HepG2 (cell line): ENCODE measurements around the gene MEF2A. TPM values are rescaled to one million over a fixed set of nuclear protein-coding genes. Genes with fewer than 3 reads are reported as not detected.

Source experiments
- ARNT2 ChIP-seq: sonication (generic); formaldehyde crosslinking; IDR thresholded peaks from 2 replicates; pipeline ENCODE4 v1.8.0; 2022; ENCODE audit warnings: mild to moderate bottlenecking, low read depth, missing genetic modification reagents, moderate library complexity
- ELF3 ChIP-seq: IDR thresholded peaks from 2 replicates; pipeline ENCODE4 v1.6.1; 2016; ENCODE audit warnings: missing genetic modification reagents, missing compliant biosample characterization
- MAX ChIP-seq: IDR thresholded peaks from 2 replicates; pipeline ENCODE4 v1.6.1; 2012; ENCODE audit warnings: inconsistent platforms
- NCOA5 ChIP-seq: sonication (generic); formaldehyde crosslinking; IDR thresholded peaks from 2 replicates; pipeline ENCODE4 v1.4.0; 2020; ENCODE audit warnings: missing genetic modification reagents
- SKIL ChIP-seq: sonication (generic); formaldehyde crosslinking; IDR thresholded peaks from 2 replicates; pipeline ENCODE4 v1.8.0; 2022; ENCODE audit warnings: missing genetic modification reagents, mild to moderate bottlenecking, moderate library complexity, borderline replicate concordance
- SMARCC2 ChIP-seq: fragments of 450-650 bp; IDR thresholded peaks from 2 replicates; pipeline ENCODE4 v1.6.1; 2017; ENCODE audit warnings: antibody characterized with exemption, mild to moderate bottlenecking
- SNAPC2 ChIP-seq: sonication (generic); formaldehyde crosslinking; IDR thresholded peaks from 2 replicates; pipeline ENCODE4 v1.8.1; 2022; ENCODE audit warnings: mild to moderate bottlenecking, missing genetic modification reagents
- SP4 ChIP-seq: sonication (generic); formaldehyde crosslinking; IDR thresholded peaks from 2 replicates; pipeline ENCODE4 v1.8.1; 2023; ENCODE audit warnings: mild to moderate bottlenecking, missing genetic modification reagents
- XRCC5 ChIP-seq: fragments of 200-400 bp; formaldehyde crosslinking; optimal IDR thresholded peaks from 2 replicates; pipeline ENCODE3; 2017; ENCODE audit warnings: mild to moderate bottlenecking, low read length
- ZBTB10 ChIP-seq: sonication (generic); formaldehyde crosslinking; IDR thresholded peaks from 2 replicates; pipeline ENCODE4 v1.4.0; 2020; ENCODE audit warnings: missing genetic modification reagents, borderline replicate concordance
- ZBTB34 ChIP-seq: sonication (generic); formaldehyde crosslinking; IDR thresholded peaks from 2 replicates; pipeline ENCODE4 v1.8.0; 2022; ENCODE audit warnings: mild to moderate bottlenecking, missing genetic modification reagents
- ZBTB42 ChIP-seq: sonication (generic); formaldehyde crosslinking; IDR thresholded peaks from 2 replicates; pipeline ENCODE4 v1.5.0; 2020; ENCODE audit warnings: mild to moderate bottlenecking, missing genetic modification reagents
- ZFY ChIP-seq: sonication (generic); formaldehyde crosslinking; IDR thresholded peaks from 2 replicates; pipeline ENCODE4 v1.4.0; 2020; ENCODE audit warnings: missing genetic modification reagents
- ZGPAT ChIP-seq: IDR thresholded peaks from 2 replicates; pipeline ENCODE4 v1.6.1; 2016; ENCODE audit warnings: mild to moderate bottlenecking
- ZNF101 ChIP-seq: sonication (generic); formaldehyde crosslinking; IDR thresholded peaks from 2 replicates; pipeline ENCODE4 v1.4.0; 2020; ENCODE audit warnings: mild to moderate bottlenecking, low read depth, missing genetic modification reagents, borderline replicate concordance
- ZNF296 ChIP-seq: sonication (generic); formaldehyde crosslinking; conservative IDR thresholded peaks from 2 replicates; pipeline ENCODE4 v1.5.0; 2020; ENCODE audit warnings: mild to moderate bottlenecking, missing genetic modification reagents
- ZNF460 ChIP-seq: sonication (generic); formaldehyde crosslinking; IDR thresholded peaks from 2 replicates; pipeline ENCODE4 v1.5.1; 2020; ENCODE audit warnings: missing genetic modification reagents, mild to moderate bottlenecking, borderline replicate concordance
- ZNF569 ChIP-seq: sonication (generic); formaldehyde crosslinking; IDR thresholded peaks from 2 replicates; pipeline ENCODE4 v1.5.0; 2020; ENCODE audit warnings: mild to moderate bottlenecking, missing genetic modification reagents, moderate library complexity, borderline replicate concordance
- ZNF770 ChIP-seq: sonication (generic); formaldehyde crosslinking; IDR thresholded peaks from 2 replicates; pipeline ENCODE4 v1.5.0; 2020; ENCODE audit warnings: mild to moderate bottlenecking, missing genetic modification reagents
- polyA plus RNA-seq, 8 experiments: library from polyadenylated mRNA; depleted of rRNA in 3 of 8; stranded (reverse) in 7 of 8; unstranded in 1 of 8; fragments of >200 nt; fragmentation: Illumina TruSeq in 4 of 8; extraction: Trizol in 4 of 8; gene quantifications; 2 replicates each; pipeline versions ENCODE4 v1.2.1 to v1.2.3, GENCODE V29; 2011 to 2016; ENCODE audit warnings: low read depth in 4 of 8, missing spikeins in 1 of 8, mixed read lengths in 1 of 8; ENCODE audit not compliant: insufficient read depth in 1 of 8
- total RNA-seq, 5 experiments: library from RNA; depleted of rRNA; stranded (reverse); fragments of >200 nt; fragmentation: Illumina TruSeq; extraction: Trizol; gene quantifications; 2 replicates each; pipeline ENCODE4 v1.2.3, GENCODE V29; 2016; ENCODE audit warnings: low read depth in 1 of 5

Gene MEF2A
- total and polyA plus RNA-seq, 2 of the 13 experiments (the other 11 are each of a cell fraction or from before 2014, with no cell fraction given) = 15.2 to 24.4 TPM

- TF ChIP-seq ZFY (CRISPR knock-in tag) = peak; percentile 68
- peak; percentile 66 for TF ChIP-seq SP4 (CRISPR knock-in tag)
- no peak for TF ChIP-seq ZNF460 (CRISPR knock-in tag)
- TF ChIP-seq ZNF569 (CRISPR knock-in tag) = no peak
- no peak for TF ChIP-seq SKIL (CRISPR knock-in tag)
- no peak for TF ChIP-seq ZBTB42
- no peak for TF ChIP-seq NCOA5 (CRISPR knock-in tag)
- TF ChIP-seq SNAPC2 (CRISPR knock-in tag) = no peak
- no peak for TF ChIP-seq ZNF101 (CRISPR knock-in tag)
- no peak for TF ChIP-seq ZNF770 (CRISPR knock-in tag)
- no peak for TF ChIP-seq ELF3 (CRISPR knock-in tag)
- TF ChIP-seq ZGPAT (CRISPR knock-in tag) = no peak
- peak; percentile 66 for TF ChIP-seq XRCC5
- TF ChIP-seq ZBTB10 = no peak
- TF ChIP-seq ZNF296 (CRISPR knock-in tag) = no peak
- TF ChIP-seq ZBTB34 (CRISPR knock-in tag) = no peak
- no peak for TF ChIP-seq SMARCC2
- no peak for TF ChIP-seq ARNT2 (CRISPR knock-in tag)
- no peak for TF ChIP-seq MAX
Observed at GRCh38 chr15:99733268-99734039, 167.7 kb downstream of the MEF2A start, which contains the start of gene LYSMD4 (continued).
